Hair follicular keratinocyte (primary cell): ENCODE measurements around the gene ZNF628. TPM values are rescaled to one million over a fixed set of nuclear protein-coding genes. Genes with fewer than 3 reads are reported as not detected.

ENCODE experiments used
- total RNA-seq: library from RNA; depleted of rRNA; stranded (reverse); fragments of >200 nt; gene quantifications from 2 replicates; pipeline ENCODE4 v1.2.3, GENCODE V29; 2015

Gene ZNF628
- 8.6 and 15.3 TPM in 2 replicates for total RNA-seq

DNA sequence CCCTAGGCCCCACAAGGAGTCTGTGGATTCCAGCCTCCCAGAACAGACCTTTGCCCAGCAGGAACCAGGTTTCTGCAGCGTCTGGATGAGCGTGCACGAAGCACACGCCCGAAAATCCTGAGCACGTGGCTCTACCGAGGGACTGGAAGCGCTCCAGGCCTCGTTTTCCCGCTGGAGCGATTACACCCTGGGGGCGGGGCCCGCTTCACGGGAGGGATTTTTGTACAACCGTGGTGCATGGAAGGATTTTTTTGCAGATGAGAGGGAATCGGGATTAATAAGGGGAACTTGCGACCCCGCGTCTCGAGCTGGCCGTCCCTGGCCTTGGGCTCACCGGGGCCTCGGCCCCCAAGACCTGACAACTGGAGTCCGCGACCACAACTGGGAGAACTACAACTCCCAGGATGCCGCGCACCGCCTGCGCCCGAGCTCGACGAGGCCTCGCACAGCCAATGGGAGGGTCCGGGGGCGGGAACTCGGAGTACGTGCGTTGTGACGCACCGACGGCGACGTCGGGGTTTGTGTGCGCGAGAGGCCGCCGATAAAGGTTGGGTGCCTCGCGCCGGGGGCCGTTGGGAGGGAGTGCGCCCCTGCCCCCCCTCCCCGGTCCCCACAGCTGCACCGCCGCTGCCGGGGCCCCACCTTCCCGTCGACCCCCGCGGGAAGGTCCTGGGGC lies at the start of gene ZNF628:
Gene ZNF628, plus strand, starts transcription at position 518 of the 676 bp plus-strand sequence. CDS start 3,294 bp downstream, outside the sequence.

DNA sequence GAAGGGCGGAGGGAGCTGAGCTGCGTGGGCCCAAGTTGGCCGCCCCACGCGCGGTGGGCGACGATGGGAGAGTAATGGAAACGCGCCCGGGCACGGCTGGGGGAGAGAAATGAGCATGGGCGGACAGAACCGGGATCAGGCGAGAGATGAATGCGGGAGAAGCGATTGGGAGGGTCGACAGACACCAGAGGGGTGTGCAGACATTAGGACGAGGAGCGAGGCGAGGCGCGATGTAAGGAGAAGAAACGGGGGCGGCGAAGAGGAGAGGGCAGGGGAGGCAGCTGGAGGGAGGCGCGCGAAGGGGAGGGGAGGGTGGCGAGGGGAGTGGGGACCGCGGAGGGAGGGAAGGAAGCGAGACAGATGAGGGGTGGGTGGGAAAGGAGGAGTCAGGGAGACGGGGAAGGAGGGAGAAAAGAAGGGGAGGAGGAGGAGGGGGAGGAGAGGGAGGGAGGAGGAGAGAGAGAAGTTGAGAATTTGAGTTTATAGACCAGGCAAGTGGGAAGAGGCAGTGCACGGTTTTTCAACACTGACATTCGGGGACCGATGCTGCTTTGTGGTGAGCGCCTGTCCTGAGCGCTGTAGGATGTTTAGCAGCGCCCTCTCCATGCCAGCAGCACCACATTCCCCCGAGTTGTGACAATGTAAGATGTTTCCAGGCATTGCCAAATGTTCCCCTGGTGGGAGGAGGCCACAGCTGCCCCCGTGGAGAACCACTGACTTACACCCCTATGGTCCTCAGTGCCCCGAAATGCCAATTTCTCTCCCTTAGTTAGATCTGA lies 33.2 kb upstream of the ZNF628 start, which contains the start of gene SHISA7:
Gene SHISA7, minus strand, starts transcription at position 256 of the 779 bp plus-strand sequence. CDS start 437 bp downstream, outside the sequence.

DNA sequence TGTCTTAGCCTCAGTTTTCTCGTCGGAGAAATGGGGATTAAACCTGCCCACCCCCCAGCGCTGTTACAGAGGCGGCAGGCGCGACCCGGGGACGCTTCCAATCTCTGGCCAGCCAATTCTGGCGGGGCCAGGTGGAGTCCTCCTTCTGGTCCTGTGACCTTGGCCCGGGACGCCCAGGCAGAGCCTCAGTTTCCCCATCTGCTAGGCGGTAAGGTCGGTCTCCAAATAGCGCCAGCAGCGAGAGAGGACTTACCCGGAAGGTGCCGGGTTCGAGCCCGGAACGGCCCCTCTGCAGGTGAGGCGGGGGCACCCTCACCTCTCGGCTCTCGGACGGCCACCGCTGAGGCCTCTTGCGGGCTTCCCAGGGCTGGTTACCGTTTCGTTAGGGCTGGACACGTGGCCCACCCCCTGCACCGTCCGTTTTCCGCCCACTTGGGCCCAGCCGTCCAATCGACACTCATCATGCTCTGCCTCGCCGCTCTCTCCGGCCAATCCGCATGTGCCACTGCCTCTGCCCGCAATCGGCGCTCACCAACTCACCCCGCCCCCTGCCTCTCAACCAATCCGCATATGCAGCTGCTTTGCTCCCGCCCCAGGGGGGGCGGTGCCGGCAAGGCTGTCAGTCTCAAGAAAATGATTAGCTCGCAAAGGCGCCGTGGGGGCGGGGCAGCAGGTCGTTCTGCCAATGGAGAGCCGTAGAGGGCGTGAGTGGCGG lies 15.0 kb upstream of the ZNF628 start, which contains the start of gene ISOC2:
Gene ISOC2, minus strand, starts transcription at position 384 of the 715 bp plus-strand sequence. CDS start 5,156 bp downstream, outside the sequence.

DNA sequence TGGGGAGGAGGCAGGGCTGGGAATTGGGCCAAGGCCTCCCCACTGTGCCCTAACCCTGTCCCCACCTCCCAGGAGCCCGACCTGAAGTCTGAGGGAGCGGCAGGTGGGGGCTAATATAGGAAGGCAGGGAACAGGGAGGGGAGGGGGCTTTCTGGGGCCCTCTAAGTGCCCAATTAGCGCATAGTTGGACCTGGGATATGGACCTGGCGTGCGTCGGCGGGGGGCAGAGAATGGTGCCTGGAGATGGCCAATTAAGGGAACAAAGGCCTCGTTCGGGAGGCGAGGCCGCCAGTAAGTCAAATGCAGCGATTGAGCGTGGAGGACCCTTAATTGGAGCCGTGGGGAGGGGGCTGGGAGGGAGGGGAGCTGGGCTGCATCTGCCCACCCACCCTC lies 11.8 kb upstream of the ZNF628 start, which contains the start of gene C19orf85:
Gene C19orf85, minus strand, starts transcription at position 90 of the 393 bp plus-strand sequence. CDS start 197 bp downstream, outside the sequence.

DNA sequence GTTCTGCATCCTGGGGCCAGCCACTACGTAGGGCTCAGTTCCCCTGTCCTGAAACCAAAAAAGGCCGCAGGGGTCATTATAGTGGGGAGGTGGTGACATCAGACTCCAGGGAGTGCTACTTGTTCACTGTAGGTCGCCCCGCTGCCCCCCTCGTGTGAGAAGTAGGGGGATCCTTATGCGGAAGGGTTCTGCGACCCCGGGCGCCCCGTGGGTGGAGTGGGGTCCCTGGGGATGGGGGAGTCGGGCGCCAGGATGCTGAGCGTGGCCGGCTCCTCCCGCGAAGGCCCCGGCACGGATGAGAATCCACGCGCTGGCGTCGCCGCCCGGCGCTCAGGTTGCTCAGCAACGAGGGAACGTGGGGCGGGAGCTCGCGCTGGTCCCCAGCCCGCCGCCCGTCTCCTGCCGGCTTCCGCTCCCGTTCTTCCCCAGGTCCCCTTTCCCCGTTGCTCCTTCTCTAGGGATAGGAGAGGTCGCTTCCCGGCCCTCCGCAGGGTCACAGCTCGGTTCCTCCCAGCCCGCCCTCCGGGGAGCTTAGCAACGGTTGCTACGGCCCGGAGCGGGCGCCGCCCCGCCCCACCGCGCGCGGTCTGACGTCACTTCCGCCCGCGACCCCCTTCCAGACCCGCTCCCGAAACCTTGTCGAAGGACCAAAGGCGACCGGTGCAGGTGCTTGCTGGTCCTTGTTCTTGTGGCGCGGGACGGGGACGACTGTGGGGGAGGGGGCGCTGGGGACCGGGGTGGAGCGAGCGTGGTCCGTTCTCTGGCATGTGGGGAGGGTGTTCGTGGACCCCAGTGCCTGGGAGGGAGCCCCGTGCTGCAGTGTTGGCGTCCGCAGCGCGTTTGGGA lies 8.4 kb downstream of the ZNF628 start, which contains the start of gene NAT14:
Gene NAT14, plus strand, starts transcription at position 596 of the 846 bp plus-strand sequence. CDS start 521 bp downstream, outside the sequence.

DNA sequence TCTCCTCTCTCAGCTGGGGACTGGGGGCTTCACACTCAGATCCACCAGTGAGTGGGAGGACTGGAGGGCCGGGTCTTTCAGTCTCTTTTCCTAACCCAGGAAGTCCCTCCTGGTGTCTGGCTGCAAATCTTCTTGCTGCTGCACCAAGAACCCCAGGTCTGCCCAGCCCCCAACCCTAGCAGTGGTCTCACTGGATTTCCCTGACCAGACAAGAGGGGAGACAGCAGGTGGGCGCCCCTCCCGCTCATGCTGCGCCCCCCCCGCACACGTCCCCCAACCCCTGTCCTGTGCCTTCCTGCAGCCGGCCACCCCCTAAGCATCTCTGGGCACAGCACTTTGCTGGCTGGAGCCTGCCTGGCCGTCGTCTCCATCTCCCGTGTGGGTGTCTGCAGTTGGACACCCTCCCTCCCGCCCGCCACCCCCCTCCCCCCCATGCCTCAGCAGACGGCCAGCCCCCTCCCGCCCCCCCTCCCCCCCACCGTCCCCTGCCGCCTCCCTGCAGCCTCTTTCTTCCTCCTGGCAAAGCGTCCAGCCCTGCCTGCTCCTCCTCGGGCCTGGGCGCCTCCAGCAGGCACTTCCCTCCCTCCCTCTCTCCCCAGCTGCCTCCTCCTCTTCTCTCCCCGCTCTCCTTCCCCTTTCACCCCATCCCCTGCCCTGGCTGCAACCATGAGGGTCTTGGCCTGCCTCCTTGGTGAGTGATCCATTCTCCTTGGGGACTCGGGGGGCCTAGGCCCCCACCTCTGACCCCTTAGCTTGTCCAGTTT lies 11.7 kb downstream of the ZNF628 start, which contains the start of gene SSC5D:
Gene SSC5D, plus strand, starts transcription at position 513 of the 764 bp plus-strand sequence. Its CDS starts 154 bp downstream, at position 667.

Other genes starting within 250 kb of the ZNF628 start
- 0.95 and 1.6 TPM in 2 replicates for gene TMEM86B, start 247.9 kb upstream of the ZNF628 start, total RNA-seq
- 33.8 and 38.8 TPM in 2 replicates for gene PPP6R1, start 217.6 kb upstream of the ZNF628 start, total RNA-seq
- 41.6 and 79.3 TPM in 2 replicates for gene HSPBP1, start 196.5 kb upstream of the ZNF628 start, total RNA-seq
- 1.7 and 2.3 TPM in 2 replicates for gene BRSK1, start 192.6 kb upstream of the ZNF628 start, total RNA-seq
- not detected in 2 replicates for gene TMEM150B, start 151.3 kb upstream of the ZNF628 start, total RNA-seq
- gene KMT5C, start 136.7 kb upstream of the ZNF628 start, total RNA-seq: 6.9 and 11.9 TPM in 2 replicates
- gene COX6B2, start 121.9 kb upstream of the ZNF628 start, total RNA-seq: 0.42 and 0.55 TPM in 2 replicates
- not detected in 2 replicates for gene GARIN5B, start 113.4 kb upstream of the ZNF628 start, total RNA-seq
- 2.9 and 7.0 TPM in 2 replicates for gene IL11, start 106.2 kb upstream of the ZNF628 start, total RNA-seq
- gene TMEM190, start 99.8 kb upstream of the ZNF628 start, total RNA-seq: not detected in 2 replicates
- gene TMEM238, start 92.3 kb upstream of the ZNF628 start, total RNA-seq: 11.9 and 16.4 TPM in 2 replicates
- gene RPL28, start 90.7 kb upstream of the ZNF628 start, total RNA-seq: 297 and 300 TPM in 2 replicates
- 107 and 271 TPM in 2 replicates for gene UBE2S, start 68.8 kb upstream of the ZNF628 start, total RNA-seq
- not detected in 2 replicates for gene SHISA7, start 33.3 kb upstream of the ZNF628 start, total RNA-seq
- 132 and 147 TPM in 2 replicates for gene ISOC2, start 15.0 kb upstream of the ZNF628 start, total RNA-seq
- not detected in 2 replicates for gene C19orf85, start 11.9 kb upstream of the ZNF628 start, total RNA-seq
- gene NAT14, start 8.6 kb downstream of the ZNF628 start, total RNA-seq: 12.7 and 16.3 TPM in 2 replicates
- gene SSC5D, start 11.8 kb downstream of the ZNF628 start, total RNA-seq: 0.31 TPM in 1 of 2 replicates, not detected in the other
- gene SBK2, start 60.5 kb downstream of the ZNF628 start, total RNA-seq: not detected in 2 replicates
- gene SBK3, start 68.9 kb downstream of the ZNF628 start, total RNA-seq: not detected in 2 replicates
- gene ZNF579, start 104.2 kb downstream of the ZNF628 start, total RNA-seq: 4.7 and 6.6 TPM in 2 replicates
- gene FIZ1, start 122.9 kb downstream of the ZNF628 start, total RNA-seq: 6.9 and 7.9 TPM in 2 replicates
- 20.2 and 24.9 TPM in 2 replicates for gene ZNF524, start 123.7 kb downstream of the ZNF628 start, total RNA-seq
- gene ZNF865, start 129.0 kb downstream of the ZNF628 start, total RNA-seq: 2.7 and 3.7 TPM in 2 replicates
- 2.3 and 3.2 TPM in 2 replicates for gene ZNF784, start 147.9 kb downstream of the ZNF628 start, total RNA-seq
- gene ZNF580, start 164.4 kb downstream of the ZNF628 start, total RNA-seq: 8.0 and 8.3 TPM in 2 replicates
- 20.5 and 40.1 TPM in 2 replicates for gene ZNF581, start 167.0 kb downstream of the ZNF628 start, total RNA-seq
- gene CCDC106, start 171.6 kb downstream of the ZNF628 start, total RNA-seq: 7.1 and 7.3 TPM in 2 replicates
- 96.4 and 163 TPM in 2 replicates for gene U2AF2, start 178.4 kb downstream of the ZNF628 start, total RNA-seq
- gene EPN1, start 198.6 kb downstream of the ZNF628 start, total RNA-seq: 107 and 117 TPM in 2 replicates